Activated CD8-positive, alpha-beta memory T cell treated with anti-CD3 and anti-CD28 coated beads, Interleukin-2, amount 50 U/mL, for 1 hour (primary cell): ENCODE measurements around the gene GPR42.
"Not testable (repeated sequence)": the region's sequence is repeated elsewhere in the genome, so short reads cannot be mapped to it uniquely, and the experiment has no call there.

Experiments
- DNase-seq: peaks from one replicate; pipeline ENCODE4 v3.0.0-alpha.2; 2020; ENCODE audit errors: extremely low read depth

Gene GPR42

GRCh38 chr19:35392742-35393715 lies 22.2 kb downstream of the GPR42 start:
- no peak for DNase-seq

- no peak for DNase-seq
Observed at GRCh38 chr19:35395382-35396199, 24.7 kb downstream of the GPR42 start.

GRCh38 chr19:35396240-35396885 lies 25.5 kb downstream of the GPR42 start:
- DNase-seq = no peak

DNA sequence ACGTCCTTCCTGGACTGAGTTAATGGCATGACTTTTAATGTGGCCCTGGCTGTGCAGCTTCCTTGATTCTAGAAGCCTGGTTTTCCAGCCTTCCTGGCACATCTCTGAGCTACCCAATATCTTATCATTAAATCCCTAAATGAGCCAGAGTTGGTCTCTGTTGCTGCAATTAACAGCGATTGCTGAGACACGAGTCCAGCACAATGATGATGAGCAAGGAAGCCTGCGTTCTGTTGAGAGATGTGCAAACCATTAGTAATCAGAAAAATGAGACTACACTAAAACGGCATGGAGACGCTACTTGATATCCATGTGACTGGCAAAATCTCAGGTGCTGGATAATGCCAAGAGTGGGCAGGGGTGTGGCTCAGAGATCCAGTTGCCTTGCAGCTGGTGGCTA lies 26.2 kb downstream of the GPR42 start:
- no peak for DNase-seq

DNA sequence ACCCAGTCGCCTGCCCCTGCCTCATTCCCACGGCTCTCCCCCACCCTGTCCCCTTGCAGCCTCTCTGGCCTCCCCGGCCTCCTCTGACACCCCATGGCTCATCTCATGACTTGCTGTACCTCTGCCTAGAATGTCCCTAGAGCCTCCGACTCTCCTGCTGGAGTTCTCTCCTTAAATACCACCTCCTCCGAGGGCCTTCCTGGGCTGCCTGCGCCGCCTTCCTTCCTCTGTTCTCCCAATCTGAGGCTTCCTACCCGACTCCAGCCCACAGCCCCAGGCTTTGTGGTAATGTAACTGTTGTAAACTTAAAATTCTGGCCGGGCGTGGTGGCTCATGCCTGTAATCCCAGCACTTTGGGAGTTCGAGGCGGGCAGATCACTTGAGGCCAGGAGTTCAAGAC lies 27.7 kb downstream of the GPR42 start:
- DNase-seq = no peak

DNA sequence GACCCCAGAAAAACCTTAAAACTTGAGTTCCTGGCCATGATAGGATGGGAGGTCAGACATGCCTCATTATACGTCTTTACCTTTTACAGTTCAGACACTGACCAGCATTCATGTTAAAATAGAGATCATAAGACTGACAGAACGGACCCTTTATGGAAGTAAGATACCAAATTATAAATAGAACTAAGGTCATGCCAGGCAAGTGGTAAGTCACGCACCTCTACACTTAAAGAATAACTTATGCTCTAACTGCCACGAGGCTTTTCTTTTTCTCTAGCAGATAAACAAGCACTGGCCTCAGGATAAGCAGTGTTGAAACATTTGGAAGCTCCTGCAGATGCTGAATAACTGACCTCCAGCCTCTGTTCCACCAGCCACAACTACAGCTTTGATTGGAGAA lies 28.4 kb downstream of the GPR42 start:
- no peak for DNase-seq

DNA sequence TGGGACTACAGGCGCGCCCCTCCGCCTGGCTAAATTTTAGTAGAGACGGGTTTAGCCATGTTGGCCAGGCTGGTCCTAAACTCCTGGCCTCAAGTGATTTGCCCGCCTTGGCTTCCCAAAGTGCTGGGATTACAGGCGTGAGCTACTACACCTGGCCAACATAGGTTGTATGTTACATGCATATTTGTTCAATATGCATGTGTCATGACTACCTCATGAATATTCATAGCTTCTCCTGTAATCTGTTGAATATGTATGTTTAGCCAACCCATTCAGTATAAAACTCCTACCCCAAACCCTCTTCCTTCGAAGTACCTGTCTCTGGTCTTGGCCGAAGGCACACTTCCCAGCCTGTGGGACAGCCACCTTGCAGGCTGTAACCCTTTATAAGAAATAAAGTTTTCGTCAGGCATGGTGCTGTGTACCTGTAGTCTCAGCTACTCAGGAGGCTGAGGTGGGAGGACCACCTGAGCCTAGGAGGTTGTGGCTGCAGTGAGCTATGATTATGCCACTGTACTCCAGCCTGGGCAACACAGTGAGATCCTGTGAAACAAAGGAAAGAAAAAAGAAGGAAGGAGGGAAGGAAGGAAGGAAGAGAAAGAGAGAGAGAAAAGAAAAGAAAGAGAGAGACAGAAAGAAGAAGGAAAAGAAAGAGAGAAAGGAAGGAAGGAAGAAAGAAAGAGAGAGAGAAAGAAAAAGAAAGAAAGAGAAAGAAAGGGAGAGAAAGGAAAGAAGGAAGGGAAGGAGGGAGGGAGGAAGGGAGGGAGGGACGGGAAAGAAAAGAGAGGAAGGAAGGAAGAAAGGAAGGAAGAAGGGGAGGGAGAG lies 29.3 kb downstream of the GPR42 start:
- DNase-seq = no peak

DNA sequence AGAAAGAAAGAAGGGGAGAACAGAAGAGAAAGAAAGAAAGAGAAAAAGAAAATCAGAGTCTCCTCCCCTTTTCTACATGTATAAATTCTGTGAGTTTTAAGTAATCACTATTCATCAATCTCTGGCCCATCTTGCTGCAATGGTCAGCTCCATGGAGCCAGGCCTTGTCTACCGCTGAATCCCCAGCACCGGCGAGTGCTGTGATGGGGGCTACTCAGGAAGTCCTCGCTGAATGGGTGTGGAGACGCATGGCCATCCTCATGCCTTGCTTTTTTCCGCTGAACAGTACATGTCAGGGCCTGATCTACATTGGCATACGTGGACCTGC lies 29.9 kb downstream of the GPR42 start:
- DNase-seq = no peak

DNA sequence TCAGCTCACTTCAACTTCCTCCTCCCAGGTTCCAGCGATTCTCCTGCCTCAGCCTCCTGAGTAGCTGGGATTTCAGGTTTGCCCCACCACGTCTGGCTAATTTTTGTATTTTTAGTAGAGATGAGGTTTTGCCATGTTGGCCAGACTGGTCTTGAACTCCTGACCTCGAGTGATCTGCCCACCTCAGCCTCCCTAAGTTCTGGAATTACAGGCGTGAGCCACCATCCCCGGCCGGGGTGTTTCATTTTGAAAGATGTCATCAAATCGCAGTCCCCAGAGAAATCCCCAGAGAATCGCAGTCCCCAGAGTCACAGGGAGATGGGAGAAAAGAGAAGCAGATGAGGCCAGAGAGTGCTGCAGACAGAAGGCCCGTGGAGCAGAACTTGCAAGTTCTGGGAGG lies 30.5 kb downstream of the GPR42 start:
- not testable (repeated sequence) for DNase-seq

DNA sequence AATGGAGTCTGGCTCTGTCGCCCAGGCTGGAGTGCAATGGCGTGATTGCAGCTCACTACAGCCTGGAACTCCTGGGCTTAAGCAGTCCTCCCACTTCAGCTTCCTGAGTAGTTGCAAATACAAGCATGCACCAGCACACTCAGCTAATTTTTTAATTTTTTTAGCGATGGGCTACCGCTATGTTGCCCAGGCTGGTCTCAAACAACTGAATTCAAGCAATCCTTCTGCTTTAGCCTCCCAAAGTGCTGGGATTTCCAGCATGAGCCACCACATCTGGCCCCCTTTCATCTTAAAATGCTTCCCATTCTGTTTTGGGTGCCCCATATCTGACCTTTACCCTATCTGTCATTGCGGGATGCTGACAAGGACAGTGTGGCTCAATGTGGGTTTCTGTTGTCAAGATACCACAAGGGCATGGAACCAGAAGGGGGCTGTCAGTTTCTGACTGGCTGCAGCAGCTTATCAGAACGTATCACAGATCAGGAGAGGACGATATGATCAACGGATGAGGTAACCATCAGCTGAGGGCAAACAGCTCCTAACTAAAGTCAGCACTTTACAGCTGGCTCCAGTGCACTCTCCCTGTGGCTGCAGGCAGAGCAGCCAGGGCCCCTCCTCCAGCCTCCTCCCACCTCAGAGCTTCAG lies 32.4 kb downstream of the GPR42 start:
- no peak for DNase-seq

- DNase-seq = no peak
Observed at GRCh38 chr19:35404879-35405622, 34.2 kb downstream of the GPR42 start.

DNA sequence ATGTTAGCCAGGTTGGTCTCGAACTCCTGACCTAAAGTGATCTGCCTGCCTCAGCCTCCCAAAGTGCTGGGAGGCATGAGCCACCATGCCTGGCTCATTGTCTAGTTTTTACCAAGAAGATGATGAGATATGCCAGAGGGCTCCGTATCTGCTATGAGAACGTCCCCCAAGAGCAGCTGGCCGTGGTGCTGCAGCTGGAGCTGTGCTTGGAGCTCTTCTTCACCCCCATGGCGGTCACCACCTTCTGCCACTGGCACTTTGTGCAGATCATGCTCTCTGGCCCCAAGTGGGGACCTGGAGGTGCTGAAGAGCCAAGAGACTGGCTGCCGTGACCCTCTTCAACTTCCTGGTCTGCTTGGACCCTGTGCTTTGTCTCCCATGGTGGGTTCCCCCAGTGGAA lies 36.8 kb downstream of the GPR42 start:
- DNase-seq = no peak

- no peak for DNase-seq
Observed at GRCh38 chr19:35408284-35409171, 37.7 kb downstream of the GPR42 start.

DNA sequence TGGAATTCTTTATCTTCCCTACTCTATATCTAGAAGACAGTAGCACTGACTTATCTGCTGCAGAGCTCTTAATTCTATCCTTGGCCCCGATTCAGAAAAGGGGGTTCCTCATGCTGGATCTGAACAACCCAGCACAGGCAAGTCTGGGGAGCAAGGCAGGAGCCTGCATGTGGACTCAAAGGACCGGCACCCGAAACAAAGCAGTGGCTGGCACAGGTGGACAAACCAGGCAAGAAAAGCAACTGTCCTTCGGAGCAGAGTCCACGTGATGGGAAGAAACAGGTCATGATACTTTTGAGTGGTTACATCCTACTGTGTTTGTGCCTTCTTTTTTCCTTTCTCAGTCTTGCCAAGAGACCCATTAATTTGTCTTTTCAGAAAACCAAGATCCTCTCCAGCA lies 38.3 kb downstream of the GPR42 start:
- no peak for DNase-seq

GRCh38 chr19:35410487-35410886 lies 39.6 kb downstream of the GPR42 start:
- no peak for DNase-seq

- DNase-seq = no peak
Observed at GRCh38 chr19:35414442-35414841, 43.6 kb downstream of the GPR42 start.

GRCh38 chr19:35416331-35416730 lies 45.5 kb downstream of the GPR42 start:
- no peak for DNase-seq

- DNase-seq = no peak
Observed at GRCh38 chr19:35417278-35417677, 46.4 kb downstream of the GPR42 start.
